Suprapubic skin (tissue), 4 donors: ENCODE results near the gene CARMIL3. TPM values are rescaled to one million over a fixed set of nuclear protein-coding genes. Genes with fewer than 3 reads are reported as not detected.

ENCODE experiments used
- DNase-seq, 2 donors: peaks; one replicate each; pipeline ENCODE4 v3.0.0-alpha.2; 2019; ENCODE audit warnings: low spot score in 2 of 2
- H3K27ac ChIP-seq: fragments of 200-600 bp; sonication (generic); one replicate; pipeline ENCODE4 v1.5.1; 2019
- H3K27me3 ChIP-seq: fragments of 200-600 bp; sonication (generic); one replicate; pipeline ENCODE4 v1.5.1; 2019
- H3K36me3 ChIP-seq: fragments of 200-600 bp; sonication (generic); one replicate; pipeline ENCODE4 v1.5.1; 2019
- H3K4me1 ChIP-seq: fragments of 200-600 bp; sonication (generic); one replicate; pipeline ENCODE4 v1.5.1; 2019
- H3K4me3 ChIP-seq: fragments of 200-600 bp; sonication (generic); one replicate; pipeline ENCODE4 v1.5.1; 2019; ENCODE audit warnings: mild to moderate bottlenecking
- H3K9me3 ChIP-seq: fragments of 200-600 bp; sonication (generic); one replicate; pipeline ENCODE4 v1.5.1; 2019
- CTCF ChIP-seq, 2 donors: fragments of 200-600 bp in 1 of 2; fragments of 450-650 bp in 1 of 2; sonication (generic) in 1 of 2; IDR thresholded peaks; one replicate each; pipeline ENCODE4 v1.5.1; 2016 to 2019; ENCODE audit warnings: antibody characterized with exemption in 2 of 2, mild to moderate bottlenecking in 1 of 2, moderate library complexity in 1 of 2
- EP300 ChIP-seq: sonication (generic); formaldehyde crosslinking; IDR thresholded peaks from one replicate; pipeline ENCODE4 v1.6.1; 2017; ENCODE audit warnings: antibody characterized with exemption
- POLR2A ChIP-seq, 2 donors: fragments of 450-650 bp; IDR thresholded peaks; one replicate each; pipeline ENCODE4 v1.6.1; 2017; ENCODE audit warnings: antibody characterized with exemption in 2 of 2, mild to moderate bottlenecking in 2 of 2, moderate library complexity in 2 of 2
- POLR2AphosphoS5 ChIP-seq, 3 donors: sonication (generic); formaldehyde crosslinking; IDR thresholded peaks; one replicate each; pipeline ENCODE4 v1.6.1; 2017; ENCODE audit warnings: antibody characterized with exemption in 3 of 3
- WGBS: methylation state at CpG from one replicate; pipeline ENCODE4 v1.1.5; 2018; 5-methylcytosine and 5-hydroxymethylcytosine counted together
- total RNA-seq, 4 donors: library from RNA; depleted of rRNA; stranded (reverse); fragments of >200 nt; gene quantifications; one replicate each; pipeline ENCODE4 v1.1.0, GENCODE V29; 2016

The CARMIL3 gene
- total RNA-seq, 4 donors from 2014 or later: 5.9 to 11.2 (median 7.7) TPM

- Histone ChIP-seq H3K4me1 (peaks cover 16% of the 10 kb centered on the region), H3K36me3 (no peaks in the 10 kb centered on the region), H3K9me3 (no peaks in the 10 kb centered on the region), H3K27ac (no peak overlapping the region), H3K27me3 (no peaks in the 10 kb centered on the region), H3K4me3 (no peak overlapping the region)
- no peak for DNase-seq
- WGBS: 86% methylated on average over 9 of the region's 9 CpGs
- TF ChIP-seq EP300: no peak
- no peak for TF ChIP-seq POLR2AphosphoS5 (IDR thresholded peaks at IDR 0.05)
- no peak for TF ChIP-seq CTCF (IDR thresholded peaks at IDR 0.05)
- no peak for TF ChIP-seq POLR2A (IDR thresholded peaks at IDR 0.05)
These were observed 27.8 kb downstream of the CARMIL3 start for GRCh38 chr14:24079491-24080141.

- no peak overlapping the region for H3K27ac ChIP-seq
- H3K27me3 ChIP-seq: no peaks in the 10 kb centered on the region
- no peak overlapping the region for H3K4me3 ChIP-seq
- no peaks in the 10 kb centered on the region for H3K9me3 ChIP-seq
- H3K4me1 ChIP-seq: peaks cover 16% of the 10 kb centered on the region
- no peaks in the 10 kb centered on the region for H3K36me3 ChIP-seq
- TF ChIP-seq POLR2AphosphoS5 (IDR thresholded peaks at IDR 0.05) (no peak), CTCF (IDR thresholded peaks at IDR 0.05) (no peak), POLR2A (IDR thresholded peaks at IDR 0.05) (no peak), EP300 (no peak)
- DNase-seq: no peak
- WGBS: 93% methylated on average over 6 of the region's 6 CpGs
These were observed 28.3 kb downstream of the CARMIL3 start for GRCh38 chr14:24080142-24080530.

GRCh38 chr14:24080888-24081738 is 29.3 kb downstream of the CARMIL3 start:
- no peaks in the 10 kb centered on the region for H3K9me3 ChIP-seq
- no peak overlapping the region for H3K27ac ChIP-seq
- H3K36me3 ChIP-seq: no peaks in the 10 kb centered on the region
- H3K27me3 ChIP-seq: no peaks in the 10 kb centered on the region
- peak overlapping the region; percentile 53 for H3K4me3 ChIP-seq
- TF ChIP-seq POLR2A (IDR thresholded peaks at IDR 0.05) (no peak), EP300 (no peak), CTCF (IDR thresholded peaks at IDR 0.05) (no peak), POLR2AphosphoS5 (IDR thresholded peaks at IDR 0.05) (no peak)
- no peak for DNase-seq
- H3K4me1 ChIP-seq: peaks cover 16% of the 10 kb centered on the region
- under 1% methylated on average over 38 of the region's 74 CpGs for WGBS

- no peak for DNase-seq
- no peak overlapping the region for H3K27ac ChIP-seq
- 32% methylated on average over 22 of the region's 26 CpGs for WGBS
- no peaks in the 10 kb centered on the region for H3K36me3 ChIP-seq
- TF ChIP-seq POLR2AphosphoS5 (IDR thresholded peaks at IDR 0.05) (no peak), CTCF (IDR thresholded peaks at IDR 0.05) (no peak), POLR2A (IDR thresholded peaks at IDR 0.05) (no peak), EP300 (no peak)
- no peaks in the 10 kb centered on the region for H3K27me3 ChIP-seq
- peak overlapping the region; percentile 53 for H3K4me3 ChIP-seq
- peaks cover 16% of the 10 kb centered on the region for H3K4me1 ChIP-seq
- H3K9me3 ChIP-seq: no peaks in the 10 kb centered on the region
These were observed 30.0 kb downstream of the CARMIL3 start for GRCh38 chr14:24081739-24082211.
